HCT116 (cell line): Measurements from ENCODE around the gene ZCWPW1.

ENCODE experiments used
- CEBPB ChIP-seq: IDR thresholded peaks from 2 replicates; pipeline ENCODE4 v1.6.1; 2012; ENCODE audit warnings: low read depth
- CTCF ChIP-seq, 3 experiments: fragments of 200-600 bp in 1 of 3; sonication (generic) in 1 of 3; IDR thresholded peaks in 2 of 3; conservative IDR thresholded peaks in 1 of 3; 2 replicates each; pipeline ENCODE4 v1.5.1; 2012 to 2017; ENCODE audit warnings: low read depth in 2 of 3, low read length in 2 of 3, antibody characterized with exemption in 1 of 3, borderline replicate concordance in 1 of 3, control low read depth in 1 of 3, mild to moderate bottlenecking in 1 of 3, mixed read lengths in 1 of 3, mixed run types in 1 of 3, moderate library complexity in 1 of 3; ENCODE audit not compliant: insufficient read depth in 1 of 3
- EZH2 ChIP-seq: fragments of 200-600 bp; sonication (generic); IDR thresholded peaks from 2 replicates; pipeline ENCODE4 v1.6.1; 2017; ENCODE audit warnings: antibody characterized with exemption, mixed run types
- EZH2phosphoT487 ChIP-seq: fragments of 200-600 bp; IDR thresholded peaks from 2 replicates; pipeline ENCODE4 v1.6.1; 2018; ENCODE audit warnings: antibody characterized with exemption, borderline replicate concordance
- FOSL1 ChIP-seq: IDR thresholded peaks from 2 replicates; pipeline ENCODE4 v1.6.1; 2012; ENCODE audit warnings: low read depth
- JUND ChIP-seq: IDR thresholded peaks from 2 replicates; pipeline ENCODE4 v1.6.1; 2012
- MAX ChIP-seq: IDR thresholded peaks from 2 replicates; pipeline ENCODE4 v1.6.1; 2012
- POLR2A ChIP-seq: IDR thresholded peaks from 2 replicates; pipeline ENCODE4 v1.7.0; 2011; ENCODE audit warnings: borderline replicate concordance; ENCODE audit not compliant: insufficient read depth, insufficient read length; ENCODE audit errors: extremely low read depth
- POLR2AphosphoS5 ChIP-seq: IDR thresholded peaks from 2 replicates; pipeline ENCODE4 v1.6.1; 2011; ENCODE audit warnings: mild to moderate bottlenecking, low read depth, low read length, moderate library complexity
- RAD21 ChIP-seq: IDR thresholded peaks from 2 replicates; pipeline ENCODE4 v1.6.1; 2012; ENCODE audit warnings: low read depth, mild to moderate bottlenecking
- SIN3A ChIP-seq: IDR thresholded peaks from 2 replicates; pipeline ENCODE4 v1.6.1; 2012; ENCODE audit warnings: low read depth
- SP1 ChIP-seq: IDR thresholded peaks from 2 replicates; pipeline ENCODE4 v1.6.1; 2012; ENCODE audit warnings: low read depth
- ZBTB33 ChIP-seq: IDR thresholded peaks from 2 replicates; pipeline ENCODE4 v1.6.1; 2011; ENCODE audit warnings: mild to moderate bottlenecking, low read length, moderate library complexity; ENCODE audit not compliant: insufficient replicate concordance; ENCODE audit errors: extremely low read depth
- ZNF274 ChIP-seq: fragments of 200-500 bp; sonication (Bioruptor generic); IDR thresholded peaks from 2 replicates; pipeline ENCODE4 v1.6.1; 2014; ENCODE audit warnings: mild to moderate bottlenecking, low read depth, low read length, inconsistent platforms

GRCh38 chr7:100452513-100452912 is 24.0 kb upstream of the ZCWPW1 start:
- no peak for TF ChIP-seq CTCF (IDR thresholded peaks at IDR 0.05 in 2 of 3, conservative IDR thresholded peaks at IDR 0.05 in 1 of 3; ENCODE audit: borderline replicate concordance in 1 of 3, insufficient read depth in 1 of 3, low read depth in 2 of 3, low read length in 2 of 3)
- no peak for TF ChIP-seq MAX
- TF ChIP-seq SP1, result no peak
- TF ChIP-seq ZNF274, result no peak
- TF ChIP-seq JUND, result no peak
- no peak for TF ChIP-seq EZH2phosphoT487
- no peak for TF ChIP-seq POLR2A
- TF ChIP-seq CEBPB, result no peak
- no peak for TF ChIP-seq RAD21
- TF ChIP-seq POLR2AphosphoS5, result no peak
- TF ChIP-seq EZH2, result no peak
- no peak for TF ChIP-seq FOSL1
- TF ChIP-seq ZBTB33, result no peak
- TF ChIP-seq SIN3A, result no peak
